RWPE2 (cell line): ENCODE measurements around the gene RAP1GAP.

ENCODE experiments used
- ATAC-seq: fragments of 200-7000 bp; cut with Tn5 transposase; 3 replicates; pipeline ENCODE4 v1.9.1; 2021; ENCODE audit warnings: low read depth
- DNase-seq: peaks from one replicate; pipeline ENCODE4 v3.0.0-alpha.2; 2020; ENCODE audit warnings: low spot score
- H3K27ac ChIP-seq: fragments of 450-650 bp; 2 replicates; pipeline ENCODE4 v1.5.1; 2017; ENCODE audit warnings: mild to moderate bottlenecking; ENCODE audit not compliant: poor library complexity, severe bottlenecking
- H3K27me3 ChIP-seq: fragments of 250-450 bp; sonication (Bioruptor Pico); 2 replicates; pipeline ENCODE4 v1.5.1; 2021; ENCODE audit warnings: mild to moderate bottlenecking, moderate library complexity; ENCODE audit not compliant: insufficient read depth, poor library complexity, severe bottlenecking
- H3K36me3 ChIP-seq: fragments of 250-450 bp; sonication (Bioruptor Pico); 2 replicates; pipeline ENCODE4 v1.5.1; 2020; ENCODE audit warnings: low read depth, mild to moderate bottlenecking, moderate library complexity
- H3K4me1 ChIP-seq: fragments of 250-450 bp; sonication (Bioruptor Pico); 2 replicates; pipeline ENCODE4 v1.5.1; 2021; ENCODE audit warnings: mild to moderate bottlenecking, moderate library complexity; ENCODE audit not compliant: insufficient read depth, poor library complexity, severe bottlenecking
- H3K4me3 ChIP-seq: fragments of 250-450 bp; sonication (Bioruptor Pico); 2 replicates; pipeline ENCODE4 v1.5.1; 2021; ENCODE audit warnings: mild to moderate bottlenecking, moderate library complexity; ENCODE audit not compliant: severe bottlenecking
- H3K9me3 ChIP-seq: fragments of 250-450 bp; sonication (Bioruptor Pico); 2 replicates; pipeline ENCODE4 v1.5.1; 2021; ENCODE audit warnings: mild to moderate bottlenecking, moderate library complexity; ENCODE audit not compliant: severe bottlenecking
- CTCF ChIP-seq: fragments of 450-650 bp; IDR thresholded peaks from one replicate; pipeline ENCODE4 v1.5.1; 2017; ENCODE audit warnings: mild to moderate bottlenecking, moderate library complexity; ENCODE audit not compliant: poor library complexity, severe bottlenecking

RAP1GAP gene

GRCh38 chr1:21573971-21574465 is 95.1 kb downstream of the RAP1GAP start:
- TF ChIP-seq CTCF = peak; percentile 79
- H3K9me3 ChIP-seq = no peaks in the 10 kb centered on the region
- H3K4me3 ChIP-seq = no peak overlapping the region
- peaks cover 2% of the 10 kb centered on the region for H3K4me1 ChIP-seq
- H3K36me3 ChIP-seq = no peaks in the 10 kb centered on the region
- no peak overlapping the region for H3K27ac ChIP-seq
- no peak for DNase-seq
- ATAC-seq = peak; percentile 93
- no peaks in the 10 kb centered on the region for H3K27me3 ChIP-seq

GRCh38 chr1:21573475-21573874 is 95.7 kb downstream of the RAP1GAP start:
- no peak for DNase-seq
- no peak overlapping the region for H3K4me3 ChIP-seq
- no peaks in the 10 kb centered on the region for H3K36me3 ChIP-seq
- H3K4me1 ChIP-seq = peaks cover 2% of the 10 kb centered on the region
- no peak for ATAC-seq
- H3K9me3 ChIP-seq = no peaks in the 10 kb centered on the region
- no peak overlapping the region for H3K27ac ChIP-seq
- H3K27me3 ChIP-seq = no peaks in the 10 kb centered on the region
- no peak for TF ChIP-seq CTCF

GRCh38 chr1:21572735-21573277 is 96.4 kb downstream of the RAP1GAP start:
- H3K36me3 ChIP-seq = no peaks in the 10 kb centered on the region
- H3K27ac ChIP-seq = no peak overlapping the region
- peaks cover 2% of the 10 kb centered on the region for H3K4me1 ChIP-seq
- no peak overlapping the region for H3K4me3 ChIP-seq
- TF ChIP-seq CTCF = no peak
- ATAC-seq (no peak), DNase-seq (no peak)
- no peaks in the 10 kb centered on the region for H3K9me3 ChIP-seq
- H3K27me3 ChIP-seq = no peaks in the 10 kb centered on the region

- Histone ChIP-seq H3K9me3 (no peaks in the 10 kb centered on the region), H3K36me3 (no peaks in the 10 kb centered on the region), H3K27ac (no peak overlapping the region), H3K4me1 (peaks cover 2% of the 10 kb centered on the region), H3K27me3 (no peaks in the 10 kb centered on the region), H3K4me3 (no peak overlapping the region)
- ATAC-seq (no peak), DNase-seq (no peak)
- TF ChIP-seq CTCF = no peak
Observed at GRCh38 chr1:21572221-21572620, 96.9 kb downstream of the RAP1GAP start.

- Histone ChIP-seq H3K4me3 (no peak overlapping the region), H3K36me3 (no peaks in the 10 kb centered on the region), H3K9me3 (no peaks in the 10 kb centered on the region), H3K27me3 (no peaks in the 10 kb centered on the region), H3K4me1 (peaks cover 2% of the 10 kb centered on the region), H3K27ac (no peak overlapping the region)
- DNase-seq (no peak), ATAC-seq (no peak)
- TF ChIP-seq CTCF = no peak
Observed at GRCh38 chr1:21570885-21571284, 98.3 kb downstream of the RAP1GAP start.
